Thyroid gland (tissue), 4 donors: ENCODE measurements around the gene POC1A.

ENCODE experiments used
- POLR2A ChIP-seq, 2 donors: fragments of 450-650 bp; IDR thresholded peaks; one replicate each; pipeline ENCODE4 v1.6.1; 2017; ENCODE audit warnings: antibody characterized with exemption in 2 of 2, mild to moderate bottlenecking in 2 of 2, moderate library complexity in 1 of 2
- TF ChIP-seq, protein P1 (sequence below), 6 experiments: fragments of 200-600 bp in 3 of 6; fragments of 450-650 bp in 3 of 6; sonication (generic) in 3 of 6; IDR thresholded peaks; one replicate each; pipeline ENCODE4 v1.5.1; 2016 to 2019; ENCODE audit warnings: antibody characterized with exemption in 6 of 6, mild to moderate bottlenecking in 2 of 6, inconsistent platforms in 1 of 6, moderate library complexity in 1 of 6

DNA sequence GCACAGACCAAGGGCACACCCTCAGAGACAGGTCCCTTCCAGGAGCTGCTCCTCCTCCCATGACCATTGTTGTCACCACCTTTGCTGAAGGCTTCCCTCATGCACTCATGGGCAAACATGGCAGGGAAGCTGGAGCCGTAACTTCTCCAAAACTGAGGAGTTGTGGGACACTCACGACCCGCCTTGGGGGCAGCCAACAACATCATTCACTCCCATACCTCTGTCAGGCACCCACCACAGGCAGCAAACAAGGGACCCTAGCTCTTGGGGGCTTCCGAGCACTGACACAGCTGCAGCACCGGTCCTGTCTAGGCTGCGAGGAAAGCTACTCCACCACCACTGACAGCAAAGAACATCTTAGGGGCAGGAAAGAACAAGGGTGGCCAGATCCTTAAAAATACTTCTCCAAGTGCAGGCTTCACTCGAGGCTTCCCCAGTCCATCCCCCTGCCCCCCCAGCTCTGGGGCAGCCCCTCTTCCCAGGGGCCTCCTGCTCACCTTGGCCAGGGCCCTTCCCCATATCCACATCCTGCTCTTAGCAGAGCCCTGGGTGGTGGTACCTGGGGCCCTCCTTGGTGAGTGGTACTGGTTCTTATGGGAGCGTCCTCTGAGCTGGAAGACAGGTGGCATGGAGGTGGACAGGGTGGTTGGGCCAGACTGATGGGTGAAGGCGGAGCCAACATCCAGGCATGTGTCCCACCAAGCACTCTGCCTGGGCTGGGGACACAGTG lies 69.8 kb downstream of the POC1A start:
- TF ChIP-seq POLR2A (IDR thresholded peaks at IDR 0.05) = no peak
- TF ChIP-seq, protein P1, sequence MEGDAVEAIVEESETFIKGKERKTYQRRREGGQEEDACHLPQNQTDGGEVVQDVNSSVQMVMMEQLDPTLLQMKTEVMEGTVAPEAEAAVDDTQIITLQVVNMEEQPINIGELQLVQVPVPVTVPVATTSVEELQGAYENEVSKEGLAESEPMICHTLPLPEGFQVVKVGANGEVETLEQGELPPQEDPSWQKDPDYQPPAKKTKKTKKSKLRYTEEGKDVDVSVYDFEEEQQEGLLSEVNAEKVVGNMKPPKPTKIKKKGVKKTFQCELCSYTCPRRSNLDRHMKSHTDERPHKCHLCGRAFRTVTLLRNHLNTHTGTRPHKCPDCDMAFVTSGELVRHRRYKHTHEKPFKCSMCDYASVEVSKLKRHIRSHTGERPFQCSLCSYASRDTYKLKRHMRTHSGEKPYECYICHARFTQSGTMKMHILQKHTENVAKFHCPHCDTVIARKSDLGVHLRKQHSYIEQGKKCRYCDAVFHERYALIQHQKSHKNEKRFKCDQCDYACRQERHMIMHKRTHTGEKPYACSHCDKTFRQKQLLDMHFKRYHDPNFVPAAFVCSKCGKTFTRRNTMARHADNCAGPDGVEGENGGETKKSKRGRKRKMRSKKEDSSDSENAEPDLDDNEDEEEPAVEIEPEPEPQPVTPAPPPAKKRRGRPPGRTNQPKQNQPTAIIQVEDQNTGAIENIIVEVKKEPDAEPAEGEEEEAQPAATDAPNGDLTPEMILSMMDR (IDR thresholded peaks at IDR 0.05) = no peak
